ENCODE data around the gene RIPOR1.

RIPOR1 gene

GRCh38 chr16:67594956-67595355 lies 66.3 kb downstream of the RIPOR1 start:
- peak in 1 of 4 experiments; percentile 4 for DNase-seq (ENCODE audit: low read depth in 4 of 4, low spot score in 1 of 4)
